Hepatocyte (in vitro differentiated cells): ENCODE data around the gene TRIM31.

ENCODE experiments used
- EZH2 ChIP-seq: fragments of 200-600 bp; sonication (generic); IDR thresholded peaks from 2 replicates; pipeline ENCODE4 v1.6.1; 2016; ENCODE audit warnings: antibody characterized with exemption, mild to moderate bottlenecking, borderline replicate concordance
- TF ChIP-seq, protein P1 (sequence below): fragments of 200-600 bp; sonication (generic); IDR thresholded peaks from 2 replicates; pipeline ENCODE4 v1.5.1; 2016; ENCODE audit warnings: antibody characterized with exemption, mild to moderate bottlenecking; ENCODE audit not compliant: poor library complexity

DNA sequence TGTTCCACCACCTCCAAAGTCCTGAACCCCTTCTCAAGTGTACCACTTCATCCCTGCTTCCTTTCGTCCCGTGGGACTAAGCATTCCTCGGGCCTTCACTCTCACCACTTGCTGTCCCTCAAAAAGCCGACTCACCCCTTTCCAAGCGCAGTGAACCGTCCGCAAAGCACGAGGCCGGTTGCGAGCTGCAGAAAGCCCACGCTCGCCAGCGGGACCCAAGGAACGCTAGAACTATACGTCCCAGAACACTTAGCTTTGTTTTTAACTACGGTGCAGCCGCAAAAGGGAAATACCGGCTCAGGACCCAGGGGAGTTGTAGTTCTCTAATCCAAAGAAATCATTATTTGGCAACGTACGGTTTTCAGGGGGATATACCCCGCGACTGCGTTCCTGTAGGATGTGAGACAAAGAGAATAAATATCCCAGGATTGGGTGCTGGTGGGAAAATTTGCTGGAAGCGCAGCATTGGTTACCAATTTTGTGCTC lies 52.2 kb downstream of the TRIM31 start:
- TF ChIP-seq EZH2, result no peak
- TF ChIP-seq, protein P1, sequence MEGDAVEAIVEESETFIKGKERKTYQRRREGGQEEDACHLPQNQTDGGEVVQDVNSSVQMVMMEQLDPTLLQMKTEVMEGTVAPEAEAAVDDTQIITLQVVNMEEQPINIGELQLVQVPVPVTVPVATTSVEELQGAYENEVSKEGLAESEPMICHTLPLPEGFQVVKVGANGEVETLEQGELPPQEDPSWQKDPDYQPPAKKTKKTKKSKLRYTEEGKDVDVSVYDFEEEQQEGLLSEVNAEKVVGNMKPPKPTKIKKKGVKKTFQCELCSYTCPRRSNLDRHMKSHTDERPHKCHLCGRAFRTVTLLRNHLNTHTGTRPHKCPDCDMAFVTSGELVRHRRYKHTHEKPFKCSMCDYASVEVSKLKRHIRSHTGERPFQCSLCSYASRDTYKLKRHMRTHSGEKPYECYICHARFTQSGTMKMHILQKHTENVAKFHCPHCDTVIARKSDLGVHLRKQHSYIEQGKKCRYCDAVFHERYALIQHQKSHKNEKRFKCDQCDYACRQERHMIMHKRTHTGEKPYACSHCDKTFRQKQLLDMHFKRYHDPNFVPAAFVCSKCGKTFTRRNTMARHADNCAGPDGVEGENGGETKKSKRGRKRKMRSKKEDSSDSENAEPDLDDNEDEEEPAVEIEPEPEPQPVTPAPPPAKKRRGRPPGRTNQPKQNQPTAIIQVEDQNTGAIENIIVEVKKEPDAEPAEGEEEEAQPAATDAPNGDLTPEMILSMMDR, result no peak
